ENCODE results near the gene NOS1AP. TPM values are rescaled to one million over a fixed set of nuclear protein-coding genes. Genes with fewer than 3 reads are reported as not detected.

NOS1AP gene
- total and polyA plus RNA-seq, 2 experiments from 2014 or later: 5.8 to 6.6 TPM

GRCh38 chr1:162026881-162027280, 42.6 kb upstream of the NOS1AP start:
- H4K20me1 ChIP-seq (replicated peaks; ENCODE audit: insufficient read depth): no peaks in the 10 kb centered on the region; the same call in 1 of the 2 replicates
- H2AFZ ChIP-seq: no peak overlapping the region
- H3K4me3 ChIP-seq: no peak overlapping the region
- H3K9me3 Mint-ChIP-seq: no peaks in the 10 kb centered on the region
- H3K27me3 ChIP-seq (ENCODE audit: insufficient read depth): peaks cover 56% of the 10 kb centered on the region
- H3K36me3 ChIP-seq (ENCODE audit: insufficient read depth): no peaks in the 10 kb centered on the region
- H3K27ac ChIP-seq (ENCODE audit: low read depth): no peak overlapping the region
- DNase-seq (ENCODE audit: low spot score) (no peak), ATAC-seq (no peak)
- no peaks in the 10 kb centered on the region; the same call in 2 of the 3 replicates for H3K36me3 Mint-ChIP-seq (ENCODE audit: low read depth)
- H3K4me3 Mint-ChIP-seq: no peak overlapping the region
- peaks cover 13% of the 10 kb centered on the region; the same call in 1 of the 2 replicates for H3K4me1 ChIP-seq (ENCODE audit: insufficient read depth)
- H3K27ac Mint-ChIP-seq: no peak overlapping the region
- H3K79me2 ChIP-seq (replicated peaks; ENCODE audit: insufficient read depth): no peaks in the 10 kb centered on the region
- peaks cover 37% of the 10 kb centered on the region for H3K27me3 Mint-ChIP-seq (ENCODE audit: insufficient read depth, low read depth, poor library complexity)
- H3K4me1 Mint-ChIP-seq: peaks cover 14% of the 10 kb centered on the region
- 0 out of 2 replicates have a peak, but pooled peaks cover 6% of the 10 kb centered on the region for H3F3A ChIP-seq (replicated peaks; ENCODE audit: low read depth)
- no peak for TF ChIP-seq REST (IDR thresholded peaks at IDR 0.05; ENCODE audit: unreplicated experiment)
- TF ChIP-seq ZNF462 (CRISPR knock-in tag; IDR thresholded peaks at IDR 0.05): no peak
- TF ChIP-seq CTCF (conservative IDR thresholded peaks at IDR 0.05; ENCODE audit: low read depth in 2 of 2): no peak
- no peak for TF ChIP-seq STAT1 (IDR thresholded peaks at IDR 0.05; ENCODE audit: unreplicated experiment)
- no peak for TF ChIP-seq JUNB (IDR thresholded peaks at IDR 0.05; ENCODE audit: unreplicated experiment)
- TF ChIP-seq POLR2AphosphoS5 (IDR thresholded peaks at IDR 0.05; ENCODE audit: low read depth): no peak
- no peak for TF ChIP-seq EZH2 (IDR thresholded peaks at IDR 0.05; ENCODE audit: low read depth, unreplicated experiment)
- TF ChIP-seq ZNF331 (CRISPR knock-in tag; IDR thresholded peaks at IDR 0.05; ENCODE audit: low read depth): no peak
- TF ChIP-seq ETS1 (IDR thresholded peaks at IDR 0.05): no peak
- no peak for TF ChIP-seq ZNF114 (CRISPR knock-in tag; IDR thresholded peaks at IDR 0.05)
- no peak for TF ChIP-seq CREB1 (CRISPR knock-in tag; IDR thresholded peaks at IDR 0.05; ENCODE audit: low read depth)
- TF ChIP-seq EZH2phosphoT487 (IDR thresholded peaks at IDR 0.05; ENCODE audit: unreplicated experiment): no peak
- no peak for TF ChIP-seq NANOG (IDR thresholded peaks at IDR 0.05; ENCODE audit: borderline replicate concordance)
- H3K9me2 ChIP-seq (ENCODE audit: insufficient read depth): no peaks in the 10 kb centered on the region
- H3K4me2 ChIP-seq: no peak overlapping the region
